PC-3 (cell line): ENCODE measurements around the gene UBC. TPM values are rescaled to one million over a fixed set of nuclear protein-coding genes. Genes with fewer than 3 reads are reported as not detected.

Experiments used
- ATAC-seq: fragments of 200-7000 bp; cut with Tn5 transposase; 2 replicates; pipeline ENCODE4 v1.9.1; 2020; ENCODE audit warnings: mild to moderate bottlenecking, moderate library complexity
- BruUV-seq: library from RNA; stranded (reverse); fragments of 400-500 nt; replicated peaks from 2 replicates; lab custom pipeline; 2021; lab: Mats Ljungman, UMichigan
- CTCF ChIA-PET: fragments of 300-600 bp; sonication (Branson Sonifier 250); formaldehyde crosslinking; loops from one replicate; lab custom pipeline; 2022; ENCODE audit warnings: antibody characterized with exemption; lab: Charles Lee
- POLR2A ChIA-PET: fragments of 300-600 bp; sonication (Branson Sonifier 250); formaldehyde crosslinking; loops from one replicate; lab custom pipeline; 2022; ENCODE audit warnings: antibody characterized with exemption; ENCODE audit not compliant: unreplicated experiment; lab: Charles Lee
- DNase-seq: peaks from one replicate; pipeline ENCODE4 v3.0.0-alpha.2; 2015
- H2AFZ ChIP-seq: fragments of 300-600 bp; sonication (generic); 2 replicates; pipeline ENCODE4 v1.6.0; 2016; ENCODE audit warnings: antibody characterized with exemption, low read length
- H3F3A ChIP-seq: fragments of 300-600 bp; sonication (generic); one replicate; pipeline ENCODE4 v1.6.0; 2017; ENCODE audit warnings: antibody characterized with exemption, low read length, control low read depth, mild to moderate bottlenecking; ENCODE audit not compliant: unreplicated experiment
- H3K27ac ChIP-seq: fragments of 300-600 bp; sonication (generic); 2 replicates; pipeline ENCODE4 v1.5.1; 2016; ENCODE audit warnings: mild to moderate bottlenecking, low read length
- H3K27me3 ChIP-seq: fragments of 300-600 bp; sonication (generic); 2 replicates; pipeline ENCODE4 v1.6.1; 2016; ENCODE audit warnings: low read length, mixed read lengths
- H3K36me3 ChIP-seq: fragments of 300-600 bp; sonication (generic); 2 replicates; pipeline ENCODE4 v1.6.1; 2016; ENCODE audit warnings: low read depth, mixed run types, low read length, mixed read lengths
- H3K4me1 ChIP-seq: fragments of 300-600 bp; sonication (generic); 2 replicates; pipeline ENCODE4 v1.5.1; 2016; ENCODE audit warnings: low read length; ENCODE audit not compliant: insufficient read depth
- H3K4me2 ChIP-seq: fragments of 300-600 bp; sonication (generic); 2 replicates; pipeline ENCODE4 v1.6.0; 2016; ENCODE audit warnings: low read length
- H3K4me3 ChIP-seq: fragments of 300-600 bp; sonication (generic); 2 replicates; pipeline ENCODE4 v1.5.1; 2016; ENCODE audit warnings: mild to moderate bottlenecking, low read length, mixed read lengths
- H3K79me2 ChIP-seq: fragments of 300-600 bp; sonication (generic); 2 replicates; pipeline ENCODE4 v1.6.1; 2017; ENCODE audit warnings: low read length, mixed read lengths
- H3K9ac ChIP-seq: fragments of 300-600 bp; sonication (generic); 2 replicates; pipeline ENCODE4 v1.6.0; 2016; ENCODE audit warnings: mild to moderate bottlenecking, low read length
- H3K9me2 ChIP-seq: fragments of 300-600 bp; sonication (generic); replicated peaks from 2 replicates; pipeline ENCODE4 v1.6.1; 2016; ENCODE audit warnings: mixed run types, low read length, mixed read lengths
- H3K9me3 ChIP-seq: fragments of 300-600 bp; sonication (generic); 2 replicates; pipeline ENCODE4 v1.6.1; 2016; ENCODE audit warnings: low read length, mixed read lengths
- H4K20me1 ChIP-seq: fragments of 300-600 bp; sonication (generic); 2 replicates; pipeline ENCODE4 v1.6.1; 2016; ENCODE audit warnings: low read length, mixed read lengths
- EZH2 ChIP-seq: fragments of 300-600 bp; sonication (generic); IDR thresholded peaks from one replicate; pipeline ENCODE4 v1.6.1; 2017; ENCODE audit warnings: antibody characterized with exemption, mild to moderate bottlenecking, low read length; ENCODE audit not compliant: unreplicated experiment
- EZH2phosphoT487 ChIP-seq: fragments of 300-600 bp; sonication (generic); IDR thresholded peaks from 2 replicates; pipeline ENCODE4 v1.6.1; 2018; ENCODE audit warnings: mild to moderate bottlenecking, antibody characterized with exemption, low read length, borderline replicate concordance
- intact Hi-C: fragments of 100-400 bp; cut with micrococcal nuclease; formaldehyde crosslinking; loops from 2 replicates; pipeline ENCODE4 v1.9.0; 2023
- total RNA-seq: library from RNA; depleted of rRNA; stranded (reverse); fragments of >200 nt; gene quantifications from 2 replicates; pipeline ENCODE4 v1.2.3, GENCODE V29; 2014
- TF ChIP-seq, protein P1 (sequence below): fragments of 300-600 bp; sonication (generic); conservative IDR thresholded peaks from 2 replicates; pipeline ENCODE4 v1.5.1; 2017; ENCODE audit warnings: antibody characterized with exemption, low read depth, mild to moderate bottlenecking, low read length

Gene UBC
- total RNA-seq, 1 experiment from 2014 or later = 1,587 TPM

DNA sequence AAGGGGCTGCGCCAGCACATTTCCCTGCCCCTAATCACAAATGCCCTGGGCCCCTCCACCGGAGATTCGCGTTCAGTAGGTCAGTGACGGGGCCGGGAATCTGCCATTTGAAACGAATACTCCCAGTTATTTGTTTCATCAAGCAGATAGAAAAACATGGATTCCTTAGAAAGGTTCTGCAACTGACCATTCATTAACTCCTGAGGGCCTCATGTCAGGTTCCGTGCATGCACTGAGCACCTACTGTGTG lies 25.6 kb upstream of the UBC start:
- CTCF ChIA-PET = interaction anchor here (0.5 to 2.3 kb wide), 13 partner anchors 13 to 255 kb away, joined by 3 to 54 read pairs (median 4); no protein-coding TSS in a partner anchor
- ATAC-seq (no peak), DNase-seq (no peak)
- TSS peak; percentile 100 for BruUV-seq
- Histone ChIP-seq H3K79me2 (no peaks in the 10 kb centered on the region), H3K4me3 (peak overlapping the region; percentile 71), H3K9me3 (no peaks in the 10 kb centered on the region), H3K4me2 (peak overlapping the region; percentile 86), H4K20me1 (no peaks in the 10 kb centered on the region), H3F3A (peaks cover 15% of the 10 kb centered on the region), H3K36me3 (peaks cover 6% of the 10 kb centered on the region; the same call in 1 of the 2 replicates), H3K27me3 (no peaks in the 10 kb centered on the region), H2AFZ (peak overlapping the region; percentile 44), H3K9ac (peak overlapping the region; percentile 19; the same call in 1 of the 2 replicates), H3K27ac (peak overlapping the region; percentile 61), H3K9me2 (no peaks in the 10 kb centered on the region), H3K4me1 (peaks cover 24% of the 10 kb centered on the region)
- intact Hi-C loops = loop anchor here (1.0 kb wide), 1 partner anchor 49 kb away; the partner anchor contains the start of gene DHX37
- POLR2A ChIA-PET = interaction anchor here (0.5 to 1.9 kb wide), 10 partner anchors 15 to 113 kb away, joined by 3 to 10 read pairs (median 4); partner anchors contain the start of gene UBC
- no peak for TF ChIP-seq EZH2
- TF ChIP-seq, protein P1, sequence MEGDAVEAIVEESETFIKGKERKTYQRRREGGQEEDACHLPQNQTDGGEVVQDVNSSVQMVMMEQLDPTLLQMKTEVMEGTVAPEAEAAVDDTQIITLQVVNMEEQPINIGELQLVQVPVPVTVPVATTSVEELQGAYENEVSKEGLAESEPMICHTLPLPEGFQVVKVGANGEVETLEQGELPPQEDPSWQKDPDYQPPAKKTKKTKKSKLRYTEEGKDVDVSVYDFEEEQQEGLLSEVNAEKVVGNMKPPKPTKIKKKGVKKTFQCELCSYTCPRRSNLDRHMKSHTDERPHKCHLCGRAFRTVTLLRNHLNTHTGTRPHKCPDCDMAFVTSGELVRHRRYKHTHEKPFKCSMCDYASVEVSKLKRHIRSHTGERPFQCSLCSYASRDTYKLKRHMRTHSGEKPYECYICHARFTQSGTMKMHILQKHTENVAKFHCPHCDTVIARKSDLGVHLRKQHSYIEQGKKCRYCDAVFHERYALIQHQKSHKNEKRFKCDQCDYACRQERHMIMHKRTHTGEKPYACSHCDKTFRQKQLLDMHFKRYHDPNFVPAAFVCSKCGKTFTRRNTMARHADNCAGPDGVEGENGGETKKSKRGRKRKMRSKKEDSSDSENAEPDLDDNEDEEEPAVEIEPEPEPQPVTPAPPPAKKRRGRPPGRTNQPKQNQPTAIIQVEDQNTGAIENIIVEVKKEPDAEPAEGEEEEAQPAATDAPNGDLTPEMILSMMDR = no peak
- no peak for TF ChIP-seq EZH2phosphoT487

DNA sequence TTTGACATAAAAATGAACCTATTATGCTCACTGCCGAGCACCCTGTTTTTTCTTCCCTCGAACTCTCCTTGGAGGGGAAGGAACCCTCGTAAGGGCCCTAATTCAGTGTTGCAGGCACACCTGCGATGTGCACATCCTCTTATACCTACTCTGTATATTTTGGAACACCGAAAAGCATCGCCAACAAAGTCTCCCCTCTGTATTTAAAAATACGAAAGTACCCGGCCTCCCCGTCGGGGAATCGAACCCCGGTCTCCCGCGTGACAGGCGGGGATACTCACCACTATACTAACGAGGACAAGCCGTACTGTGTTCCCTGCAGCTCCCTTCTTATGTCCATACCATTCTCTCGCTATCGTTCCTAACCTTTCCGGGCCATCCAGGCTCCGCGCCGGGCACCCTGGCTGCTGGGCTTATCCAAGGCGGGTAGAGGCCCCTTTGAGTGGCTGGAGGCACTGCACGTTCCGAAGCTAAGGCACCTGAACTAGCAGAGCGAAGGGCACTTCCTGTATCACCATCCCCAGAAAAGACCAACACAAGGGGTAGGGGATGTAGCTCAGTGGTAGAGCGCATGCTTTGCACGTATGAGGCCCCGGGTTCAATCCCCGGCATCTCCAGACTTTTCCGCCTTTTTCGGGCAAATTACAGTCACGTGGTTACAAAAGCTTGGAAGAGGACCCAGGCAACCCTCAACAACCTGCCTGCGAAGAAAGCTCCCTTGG lies 25.1 kb upstream of the UBC start:
- BruUV-seq = TSS peak; percentile 89
- Histone ChIP-seq H3K4me1 (peaks cover 24% of the 10 kb centered on the region), H4K20me1 (no peaks in the 10 kb centered on the region), H3K36me3 (0 out of 2 replicates have a peak, but pooled peaks cover 2% of the 10 kb centered on the region), H3K9ac (no peak overlapping the region), H3K27ac (peak overlapping the region; percentile 61), H3K79me2 (no peaks in the 10 kb centered on the region), H3K9me3 (no peaks in the 10 kb centered on the region), H3F3A (peaks cover 15% of the 10 kb centered on the region), H2AFZ (0 out of 2 replicates have a peak overlapping the region, but pooled peaks have one; percentile 16), H3K4me3 (peak overlapping the region; percentile 71), H3K9me2 (no peaks in the 10 kb centered on the region), H3K4me2 (peak overlapping the region; percentile 86), H3K27me3 (no peaks in the 10 kb centered on the region)
- POLR2A ChIA-PET = interaction anchor here (0.5 to 1.9 kb wide), 8 partner anchors 16 to 37 kb away, joined by 3 to 10 read pairs (median 6); partner anchors contain the start of gene UBC
- CTCF ChIA-PET = interaction anchor here (0.7 to 2.3 kb wide), 5 partner anchors 12 to 33 kb away, joined by 4 to 54 read pairs (median 11); no protein-coding TSS in a partner anchor
- intact Hi-C loops = loop anchor here (1.0 kb wide), 4 partner anchors 12 to 50 kb away; partner anchors contain the start of gene DHX37
- TF ChIP-seq, protein P1 = peak; percentile 4; the same call in 1 of the 2 replicates
- TF ChIP-seq EZH2phosphoT487 = no peak
- DNase-seq (peak; percentile 98), ATAC-seq (peak; percentile 67)
